Measurements from ENCODE around the gene FGFRL1. TPM values are rescaled to one million over a fixed set of nuclear protein-coding genes. Genes with fewer than 3 reads are reported as not detected.

FGFRL1 gene
- total and polyA plus RNA-seq, 8 donors = 15.4 to 42.8 (median 31.1) TPM

GRCh38 chr4:1022051-1022738, 10.8 kb downstream of the FGFRL1 start:
- intact Hi-C loops (cut with DNase I) = no loop called here
- no peak for TF ChIP-seq CTCF (IDR thresholded peaks at IDR 0.05)
- FAIRE-seq = no peak

GRCh38 chr4:1022739-1023066, 11.3 kb downstream of the FGFRL1 start:
- H3K27ac ChIP-seq = no peak overlapping the region
- DNase-seq (no peak), ATAC-seq (no peak), FAIRE-seq (no peak)
- intact Hi-C loops (cut with DNase I) = no loop called here
- no peaks in the 10 kb centered on the region for H3K27me3 ChIP-seq
- no peaks in the 10 kb centered on the region for H3K9me3 ChIP-seq
- no peaks in the 10 kb centered on the region for H3K4me1 ChIP-seq
- H3K4me3 ChIP-seq = no peak overlapping the region
- 92 to 93% methylated on average over 19 of the region's 19 CpGs for WGBS, 2 donors
- H3K36me3 ChIP-seq = peaks cover 0 to 9% (median 6%) of the 10 kb centered on the region in 3 donors
- no peak for TF ChIP-seq CTCF (IDR thresholded peaks at IDR 0.05)

More at GRCh38 chr4:1022051-1022738, 10.8 kb downstream of the FGFRL1 start:
- WGBS, 2 donors = 93% methylated on average over 42 to 46 of the region's 46 CpGs
- Histone ChIP-seq H3K27ac (no peak overlapping the region), H3K9me3 (no peaks in the 10 kb centered on the region), H3K4me1 (no peaks in the 10 kb centered on the region), H3K4me3 (no peak overlapping the region), H3K27me3 (no peaks in the 10 kb centered on the region), H3K36me3 (peaks cover 0 to 9% (median 6%) of the 10 kb centered on the region in 3 donors)
- no peak for ATAC-seq
- DNase-seq = no peak

GRCh38 chr4:1023075-1023640, 11.7 kb downstream of the FGFRL1 start:
- no peaks in the 10 kb centered on the region for H3K9me3 ChIP-seq
- intact Hi-C loops (cut with DNase I) = no loop called here
- H3K27ac ChIP-seq = no peak overlapping the region
- DNase-seq (no peak), ATAC-seq (no peak), FAIRE-seq (no peak)
- H3K4me3 ChIP-seq = no peak overlapping the region
- no peak for TF ChIP-seq CTCF (IDR thresholded peaks at IDR 0.05)
- H3K36me3 ChIP-seq = peaks cover 0 to 9% (median 6%) of the 10 kb centered on the region in 3 donors
- 93 to 96% methylated on average over 20 of the region's 20 CpGs for WGBS, 2 donors
- no peaks in the 10 kb centered on the region for H3K4me1 ChIP-seq
- H3K27me3 ChIP-seq = no peaks in the 10 kb centered on the region

GRCh38 chr4:1023895-1024740, 12.7 kb downstream of the FGFRL1 start:
- Histone ChIP-seq H3K27me3 (no peaks in the 10 kb centered on the region), H3K4me3 (no peak overlapping the region), H3K9me3 (no peaks in the 10 kb centered on the region), H3K27ac (no peak overlapping the region), H3K36me3 (peaks cover 0 to 9% (median 6%) of the 10 kb centered on the region in 3 donors), H3K4me1 (no peaks in the 10 kb centered on the region)
- TF ChIP-seq CTCF (IDR thresholded peaks at IDR 0.05) = no peak
- DNase-seq (no peak), FAIRE-seq (no peak), ATAC-seq (no peak)
- 97 to 98% methylated on average over 78 to 83 of the region's 83 CpGs for WGBS, 2 donors
- intact Hi-C loops (cut with DNase I) = no loop called here
